Mucosa of rectum (tissue), 2 donors: ENCODE data around the gene ANKLE1.
"Not testable (repeated sequence)": the region's sequence is repeated elsewhere in the genome, so short reads cannot be mapped to it uniquely, and the experiment has no call there.

Experiments used
- H3K27ac ChIP-seq, 2 donors: one replicate each; pipeline ENCODE4 v1.7.0; 2013; ENCODE audit warnings: inconsistent platforms in 2 of 2, low read depth in 2 of 2, low read length in 2 of 2
- H3K27me3 ChIP-seq, 2 donors: one replicate each; pipeline ENCODE4 v1.7.0; 2013; ENCODE audit warnings: low read length in 2 of 2; ENCODE audit not compliant: control insufficient read depth in 2 of 2, insufficient read depth in 2 of 2
- H3K36me3 ChIP-seq, 2 donors: one replicate each; pipeline ENCODE4 v1.7.0; 2013; ENCODE audit warnings: low read length in 2 of 2; ENCODE audit not compliant: control insufficient read depth in 2 of 2, insufficient read depth in 2 of 2
- H3K4me1 ChIP-seq, 2 donors: one replicate each; pipeline ENCODE4 v1.7.0; 2013; ENCODE audit warnings: low read length in 2 of 2, mild to moderate bottlenecking in 1 of 2; ENCODE audit not compliant: control insufficient read depth in 2 of 2, insufficient read depth in 2 of 2
- H3K4me3 ChIP-seq, 2 donors: one replicate each; pipeline ENCODE4 v1.7.0; 2013; ENCODE audit warnings: low read length in 2 of 2
- H3K9ac ChIP-seq, 2 donors: one replicate each; pipeline ENCODE4 v1.7.0; 2013; ENCODE audit warnings: low read length in 2 of 2, low read depth in 1 of 2, mild to moderate bottlenecking in 1 of 2
- H3K9me3 ChIP-seq, 2 donors: one replicate each; pipeline ENCODE4 v1.7.0; 2013; ENCODE audit warnings: low read length in 2 of 2; ENCODE audit not compliant: control insufficient read depth in 2 of 2
- donor health status: healthy.
- donor health status: Normal muscosa, but diverticular disease.

The ANKLE1 gene

DNA sequence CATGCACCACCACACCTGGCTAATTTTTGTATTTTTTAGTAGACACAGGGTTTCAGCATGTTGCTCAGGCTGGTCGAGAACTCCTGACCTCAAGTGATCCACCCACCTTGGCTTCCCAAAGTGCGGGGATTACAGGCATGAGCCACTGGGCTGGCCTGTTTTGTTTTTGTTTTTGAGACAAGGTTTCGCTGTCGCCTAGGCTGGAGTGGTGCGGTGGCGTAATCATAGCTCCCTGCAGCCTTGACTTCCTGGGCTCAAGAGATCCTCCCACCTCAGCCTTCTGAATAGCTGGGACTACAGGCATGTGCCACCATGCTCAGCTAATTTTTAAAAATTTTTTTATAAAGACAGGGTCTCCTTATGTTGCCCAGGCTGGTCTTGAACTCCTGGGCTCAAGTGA is 13.8 kb downstream of the ANKLE1 start:
- not testable (repeated sequence) for H3K27ac ChIP-seq, H3K27me3 ChIP-seq, H3K9me3 ChIP-seq, H3K4me1 ChIP-seq, H3K36me3 ChIP-seq, H3K4me3 ChIP-seq, H3K9ac ChIP-seq

DNA sequence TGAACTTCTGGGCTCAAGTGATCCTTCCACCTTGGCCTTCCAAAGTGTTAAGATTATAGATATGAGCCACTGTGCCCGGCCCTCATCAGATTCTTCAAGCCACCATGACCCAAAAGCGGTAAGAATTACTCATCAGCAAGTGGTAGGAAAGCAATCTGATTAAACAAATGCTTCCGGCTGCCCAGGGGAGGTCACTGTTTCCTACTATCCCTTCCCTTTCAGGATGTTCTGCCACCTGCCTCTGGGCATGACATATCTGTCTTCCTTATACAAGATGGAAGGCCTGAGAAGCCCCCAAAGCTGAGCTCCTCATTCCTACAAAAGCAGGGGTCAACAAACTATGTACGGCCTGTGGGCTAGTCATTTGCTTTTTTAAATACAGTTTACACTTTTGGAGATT is 14.6 kb downstream of the ANKLE1 start:
- Histone ChIP-seq H3K36me3 (peaks cover 0 to 3% of the 10 kb centered on the region in 2 donors), H3K27me3 (no peaks in the 10 kb centered on the region), H3K9ac (no peak overlapping the region), H3K4me1 (peaks cover 4% of the 10 kb centered on the region in 2 donors), H3K4me3 (no peak overlapping the region), H3K9me3 (no peaks in the 10 kb centered on the region), H3K27ac (no peak overlapping the region)

DNA sequence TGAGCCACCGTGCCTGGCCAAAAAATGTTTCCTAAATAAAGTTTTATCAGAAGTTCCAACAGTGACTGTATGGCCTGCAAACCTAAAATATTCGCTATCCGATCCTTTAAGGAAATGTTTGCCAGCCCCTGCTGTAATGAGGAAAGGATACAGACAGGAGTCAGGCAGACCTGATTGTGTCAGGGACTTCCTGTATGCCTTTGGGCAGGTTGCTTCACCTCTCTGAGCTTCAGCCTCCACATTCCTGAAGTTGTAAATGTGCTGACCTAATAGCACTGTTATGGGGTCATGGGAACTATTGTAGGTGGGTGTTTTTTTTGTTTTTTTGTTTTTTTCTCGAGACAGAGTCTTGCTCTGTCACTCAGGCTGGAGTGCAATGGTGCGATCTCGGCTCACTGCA is 15.3 kb downstream of the ANKLE1 start:
- Histone ChIP-seq H3K36me3 (peaks cover 0 to 3% of the 10 kb centered on the region in 2 donors), H3K27ac (no peak overlapping the region), H3K27me3 (no peaks in the 10 kb centered on the region), H3K4me3 (no peak overlapping the region), H3K9ac (no peak overlapping the region), H3K4me1 (peaks cover 2 to 4% of the 10 kb centered on the region in 2 donors), H3K9me3 (no peaks in the 10 kb centered on the region)

DNA sequence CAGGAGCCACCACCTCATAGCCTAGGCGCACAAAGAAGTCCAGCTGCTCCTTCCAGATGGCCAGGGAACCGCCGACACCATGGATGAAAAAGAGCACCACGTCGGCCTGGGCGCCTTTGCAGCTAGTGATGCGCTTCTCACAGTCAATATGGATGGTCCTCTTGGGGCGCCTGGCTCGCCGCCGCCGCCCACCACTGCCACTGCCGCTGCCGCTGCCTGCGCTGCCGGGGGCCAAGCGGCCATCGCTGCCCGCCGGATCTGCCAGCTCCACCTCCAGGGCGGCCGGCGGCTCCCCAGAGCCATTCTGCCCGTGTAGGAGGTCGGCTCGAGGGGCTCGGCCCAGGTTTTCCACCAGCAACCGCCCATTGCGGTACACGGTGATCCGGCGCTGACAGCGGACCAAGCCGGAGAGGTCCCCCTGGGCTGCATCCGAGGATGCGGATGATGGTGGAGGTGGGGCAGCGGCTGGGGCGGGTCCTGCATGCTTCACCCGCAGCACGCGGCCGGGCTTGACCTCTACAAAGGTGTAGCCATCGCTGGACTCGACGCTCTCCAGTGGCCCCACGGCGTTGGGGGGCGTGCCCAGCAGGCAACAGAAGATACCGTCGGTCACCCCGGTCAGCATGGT is 19.4 kb downstream of the ANKLE1 start:
- no peaks in the 10 kb centered on the region for H3K27me3 ChIP-seq
- H3K4me1 ChIP-seq, result peaks cover 20 to 25% of the 10 kb centered on the region in 2 donors
- H3K9me3 ChIP-seq, result no peaks in the 10 kb centered on the region
- H3K9ac ChIP-seq, result no peak overlapping the region
- H3K27ac ChIP-seq, result no peak overlapping the region
- H3K36me3 ChIP-seq, result peaks cover 0 to 3% of the 10 kb centered on the region in 2 donors
- no peak overlapping the region for H3K4me3 ChIP-seq

DNA sequence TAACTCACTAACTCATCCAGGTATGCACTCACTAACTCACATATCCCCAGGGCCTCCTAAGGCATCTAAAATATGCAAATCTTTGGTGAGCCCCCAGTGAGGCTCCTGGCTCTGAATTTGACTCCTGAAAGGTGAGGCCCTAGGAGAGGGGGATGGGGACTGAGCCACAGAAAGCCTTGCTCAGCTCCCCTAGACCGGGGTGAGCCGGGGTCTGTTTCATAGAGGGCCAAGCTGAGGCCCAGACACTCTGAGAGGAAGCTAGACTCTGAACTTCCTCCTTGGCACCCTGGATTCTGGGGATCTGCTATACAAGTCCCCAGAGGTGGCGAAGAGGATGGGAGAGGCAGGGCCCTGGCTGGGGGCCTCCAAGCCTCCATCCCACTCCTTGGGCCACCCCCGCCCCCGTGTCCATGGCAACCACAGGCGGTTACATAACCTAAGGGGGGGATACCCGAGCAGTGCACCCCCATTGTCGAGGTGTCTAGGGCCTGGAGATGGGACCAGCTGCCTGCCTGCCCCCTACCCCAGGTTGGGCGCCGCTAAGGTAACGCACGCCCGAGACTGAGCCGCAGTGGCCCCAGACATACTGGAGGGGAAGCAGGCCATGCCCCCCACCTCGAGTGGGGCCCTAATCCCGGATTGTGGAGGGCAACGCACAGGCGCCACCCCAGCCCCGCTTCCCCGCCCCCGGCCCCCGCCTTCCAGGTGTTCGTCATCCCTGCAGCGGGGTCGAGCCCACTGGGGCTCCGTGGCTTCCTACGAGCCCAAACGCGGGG is 20.9 kb downstream of the ANKLE1 start:
- Histone ChIP-seq H3K4me1 (peaks cover 28 to 31% of the 10 kb centered on the region in 2 donors), H3K9ac (peak overlapping the region; percentile 52 to 72), H3K27me3 (no peaks in the 10 kb centered on the region), H3K27ac (peak overlapping the region; percentile 18 to 48), H3K4me3 (peak overlapping the region; percentile 65 to 67), H3K9me3 (no peaks in the 10 kb centered on the region), H3K36me3 (peaks cover 0 to 3% of the 10 kb centered on the region in 2 donors)

DNA sequence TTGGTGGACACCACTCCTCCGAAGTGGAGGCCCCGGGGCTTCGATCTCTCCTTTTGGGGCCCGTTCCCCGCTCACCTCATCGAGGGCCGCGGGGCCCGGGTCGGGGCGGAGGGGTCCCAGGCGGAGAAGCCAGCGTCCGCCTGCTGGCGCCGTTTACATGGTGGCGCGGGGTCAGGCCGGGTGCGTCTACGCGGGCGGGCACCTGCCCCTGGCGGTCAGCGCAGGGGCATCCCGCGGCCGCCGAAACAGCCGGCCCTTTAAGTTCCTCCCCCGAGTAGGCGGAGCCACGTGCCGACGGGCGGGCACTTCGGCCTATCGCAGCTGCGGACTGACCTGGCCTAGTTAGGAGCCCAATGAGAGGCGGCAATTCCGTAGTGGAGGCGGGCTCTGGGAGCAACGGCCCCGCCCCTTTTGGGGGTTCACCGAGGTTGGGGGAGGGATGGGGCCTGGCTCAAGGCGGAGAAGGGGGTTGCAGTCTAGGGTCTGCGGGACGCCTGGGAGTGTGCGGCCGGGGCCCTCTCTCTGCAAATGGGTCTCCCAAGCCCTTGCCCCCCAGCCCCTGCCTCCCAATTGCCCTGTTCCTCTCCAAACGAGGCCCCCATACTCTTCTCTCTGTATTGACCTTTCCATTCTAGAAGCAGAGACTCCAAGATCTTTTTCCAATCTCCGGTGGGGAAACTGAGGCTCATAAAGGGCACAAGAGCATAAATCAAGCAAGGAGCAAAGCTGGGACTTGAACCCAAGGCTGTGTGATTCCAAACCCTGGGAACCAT is 21.7 kb downstream of the ANKLE1 start, which contains the start of gene ABHD8:
Gene ABHD8 (minus strand): TSS at position 259 of the 773 bp plus-strand sequence. CDS start 1,809 bp downstream, outside the sequence.
- Histone ChIP-seq H3K9me3 (no peaks in the 10 kb centered on the region), H3K27me3 (no peaks in the 10 kb centered on the region), H3K27ac (peak within 1 kb of the TSS; percentile 18 to 48), H3K4me3 (peak within 1 kb of the TSS; percentile 65 to 67), H3K9ac (peak within 1 kb of the TSS; percentile 52 to 72), H3K4me1 (peaks cover 29 to 34% of the 10 kb centered on the region in 2 donors), H3K36me3 (no peaks in the 10 kb centered on the region)

DNA sequence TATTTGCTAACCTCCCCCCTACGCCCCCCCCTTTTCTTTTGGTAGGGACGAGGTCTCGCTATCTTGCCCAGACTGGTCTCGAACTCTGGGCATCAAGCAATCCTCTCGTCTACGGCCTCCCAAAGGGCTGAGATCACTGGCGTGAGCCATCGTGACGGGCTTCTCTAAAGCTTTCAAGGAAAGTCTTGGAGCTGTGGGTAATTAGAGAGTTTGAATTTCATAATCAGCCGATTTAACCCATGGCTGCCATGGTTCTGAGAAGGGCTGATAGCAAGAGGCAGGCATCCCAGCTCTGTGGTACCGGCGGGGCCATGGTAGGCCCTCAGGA is 22.2 kb downstream of the ANKLE1 start:
- peaks cover 29 to 34% of the 10 kb centered on the region in 2 donors for H3K4me1 ChIP-seq
- no peaks in the 10 kb centered on the region for H3K27me3 ChIP-seq
- H3K9ac ChIP-seq, result no peak overlapping the region
- no peak overlapping the region for H3K4me3 ChIP-seq
- no peaks in the 10 kb centered on the region for H3K36me3 ChIP-seq
- H3K27ac ChIP-seq, result no peak overlapping the region
- no peaks in the 10 kb centered on the region for H3K9me3 ChIP-seq

DNA sequence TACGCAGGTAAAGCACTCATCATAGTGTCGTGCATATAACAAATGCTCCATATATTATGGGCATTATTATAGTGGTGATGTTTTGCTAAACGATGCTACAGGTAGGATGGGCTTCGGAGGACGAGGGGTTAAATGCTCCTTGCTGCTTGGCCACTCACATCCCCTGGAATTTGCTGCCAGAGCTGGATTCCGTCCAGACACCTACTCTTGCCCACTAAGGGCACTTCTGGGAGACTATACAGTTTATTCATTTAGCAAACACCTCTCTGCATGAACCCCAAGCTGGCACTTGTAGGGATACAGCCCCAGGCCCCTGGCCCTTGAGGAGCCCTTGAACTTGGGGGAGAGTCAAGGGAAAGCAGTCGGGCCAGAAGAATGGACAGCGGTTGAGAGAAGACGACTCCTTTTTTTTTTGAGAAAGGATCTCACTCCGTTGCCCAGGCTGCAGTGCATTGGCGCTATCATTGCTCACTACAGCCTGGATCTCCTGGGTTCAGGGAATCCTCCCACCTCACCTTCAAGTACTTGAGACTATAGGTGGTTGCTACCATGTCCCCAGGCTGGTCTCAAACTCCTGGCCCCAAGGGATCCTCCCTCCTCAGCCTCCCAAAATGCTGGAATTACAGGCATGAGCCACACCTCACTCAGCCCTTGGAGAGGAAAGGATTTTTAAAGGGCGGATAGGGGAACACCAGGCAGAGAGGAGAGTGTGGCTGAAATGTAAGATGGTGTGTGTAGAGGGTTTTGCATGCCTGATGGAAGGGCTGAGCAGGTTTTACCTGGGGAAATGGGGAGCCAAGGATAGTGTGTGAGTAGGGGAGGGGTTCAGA is 22.9 kb downstream of the ANKLE1 start:
- H3K27me3 ChIP-seq, result no peaks in the 10 kb centered on the region
- no peaks in the 10 kb centered on the region for H3K36me3 ChIP-seq
- H3K4me1 ChIP-seq, result peaks cover 29 to 34% of the 10 kb centered on the region in 2 donors
- peak overlapping the region; percentile 89 to 90 for H3K4me3 ChIP-seq
- no peaks in the 10 kb centered on the region for H3K9me3 ChIP-seq
- peak overlapping the region; percentile 24 to 94 for H3K9ac ChIP-seq
- H3K27ac ChIP-seq, result peak overlapping the region; percentile 96 to 98

DNA sequence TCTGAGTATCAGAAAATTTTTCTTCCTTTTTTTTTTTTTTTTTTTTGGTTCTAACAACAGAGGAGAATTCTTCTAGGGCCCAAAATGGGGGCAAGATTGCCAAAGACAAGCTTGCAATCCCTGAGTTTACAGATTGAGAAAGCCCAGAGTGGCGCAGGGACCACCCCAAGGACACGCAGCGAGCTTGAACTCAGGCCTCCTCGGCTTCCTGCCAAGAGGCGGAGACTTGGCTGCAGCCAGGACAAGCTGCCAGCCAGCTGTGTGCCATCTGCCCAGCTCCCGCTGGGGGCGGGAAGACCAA is 23.5 kb downstream of the ANKLE1 start:
- Histone ChIP-seq H3K27me3 (no peaks in the 10 kb centered on the region), H3K9ac (peak overlapping the region; percentile 24 to 94)

More for the DNA sequence above, 23.5 kb downstream of the ANKLE1 start:
- no peaks in the 10 kb centered on the region for H3K36me3 ChIP-seq
- no peaks in the 10 kb centered on the region for H3K9me3 ChIP-seq
- peak overlapping the region; percentile 89 to 90 for H3K4me3 ChIP-seq
- H3K27ac ChIP-seq, result peak overlapping the region; percentile 96 to 98
- peaks cover 34 to 39% of the 10 kb centered on the region in 2 donors for H3K4me1 ChIP-seq
